NCI-H748 (cell line): ENCODE data around the gene TM7SF2.

Experiments
- DNase-seq: peaks from one replicate; lab custom pipeline; 2025; ENCODE audit not compliant: unreplicated experiment; lab: John Stamatoyannopoulos, UW

The TM7SF2 gene

GRCh38 chr11:65089621-65090020 lies 22.1 kb upstream of the TM7SF2 start:
- no peak for DNase-seq

GRCh38 chr11:65090628-65091027 lies 21.0 kb upstream of the TM7SF2 start:
- no peak for DNase-seq

- DNase-seq, result no peak
Observed at GRCh38 chr11:65095427-65095826, 16.2 kb upstream of the TM7SF2 start.

- peak; percentile 93 for DNase-seq
Observed at GRCh38 chr11:65095974-65096806, 15.5 kb upstream of the TM7SF2 start, which contains the start of gene VPS51. VPS51 (plus strand) TSS chr11:65096214; CDS start chr11:65096251, 37 bp downstream.

- no peak for DNase-seq
Observed at GRCh38 chr11:65096926-65097325, 14.7 kb upstream of the TM7SF2 start.

GRCh38 chr11:65100674-65101350 lies 10.9 kb upstream of the TM7SF2 start:
- no peak for DNase-seq

GRCh38 chr11:65102142-65103095 lies 9.3 kb upstream of the TM7SF2 start:
- no peak for DNase-seq

GRCh38 chr11:65103476-65103875 lies 8.2 kb upstream of the TM7SF2 start:
- DNase-seq, result no peak

GRCh38 chr11:65104628-65105027 lies 7.0 kb upstream of the TM7SF2 start:
- DNase-seq, result no peak

GRCh38 chr11:65107078-65107477 lies 4.6 kb upstream of the TM7SF2 start:
- no peak for DNase-seq

- no peak for DNase-seq
Observed at GRCh38 chr11:65107751-65108468, 3.8 kb upstream of the TM7SF2 start.

- no peak for DNase-seq
Observed at GRCh38 chr11:65108469-65109123, 3.1 kb upstream of the TM7SF2 start.

GRCh38 chr11:65109231-65110198 lies 2.2 kb upstream of the TM7SF2 start:
- no peak for DNase-seq

- DNase-seq, result peak; percentile 80
Observed at GRCh38 chr11:65110354-65110861, 1.3 kb upstream of the TM7SF2 start.

GRCh38 chr11:65111159-65111743 lies 421 bp upstream of the TM7SF2 start:
- DNase-seq, result no peak

- DNase-seq, result peak; percentile 76
Observed at GRCh38 chr11:65112546-65113360, 1.1 kb downstream of the TM7SF2 start.

- DNase-seq, result peak; percentile 34
Observed at GRCh38 chr11:65113361-65113756, 1.7 kb downstream of the TM7SF2 start.
